ENCODE data around the gene HLF.

Gene HLF

DNA sequence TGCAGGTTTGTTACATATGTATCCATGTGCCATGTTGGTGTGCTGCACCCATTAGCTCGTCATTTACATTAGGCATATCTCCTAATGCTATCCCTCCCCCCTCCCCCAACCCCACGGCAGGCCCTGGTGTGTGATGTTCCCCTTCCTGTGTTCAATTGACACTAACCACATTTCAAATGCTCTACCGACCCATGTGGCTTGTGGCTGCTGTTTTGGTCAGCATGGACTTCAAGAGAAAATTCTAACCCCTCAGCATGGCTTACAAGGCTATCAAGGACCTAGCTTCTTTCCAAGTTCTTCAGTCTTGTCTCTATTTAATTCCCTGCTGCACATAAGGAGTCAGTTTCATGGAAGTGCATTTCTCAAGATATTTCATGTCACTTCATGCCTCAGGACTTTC is 103.9 kb downstream of the HLF start:
- DNase-seq, result no peak
